ENCODE results near the gene PCCA.

PCCA gene

DNA sequence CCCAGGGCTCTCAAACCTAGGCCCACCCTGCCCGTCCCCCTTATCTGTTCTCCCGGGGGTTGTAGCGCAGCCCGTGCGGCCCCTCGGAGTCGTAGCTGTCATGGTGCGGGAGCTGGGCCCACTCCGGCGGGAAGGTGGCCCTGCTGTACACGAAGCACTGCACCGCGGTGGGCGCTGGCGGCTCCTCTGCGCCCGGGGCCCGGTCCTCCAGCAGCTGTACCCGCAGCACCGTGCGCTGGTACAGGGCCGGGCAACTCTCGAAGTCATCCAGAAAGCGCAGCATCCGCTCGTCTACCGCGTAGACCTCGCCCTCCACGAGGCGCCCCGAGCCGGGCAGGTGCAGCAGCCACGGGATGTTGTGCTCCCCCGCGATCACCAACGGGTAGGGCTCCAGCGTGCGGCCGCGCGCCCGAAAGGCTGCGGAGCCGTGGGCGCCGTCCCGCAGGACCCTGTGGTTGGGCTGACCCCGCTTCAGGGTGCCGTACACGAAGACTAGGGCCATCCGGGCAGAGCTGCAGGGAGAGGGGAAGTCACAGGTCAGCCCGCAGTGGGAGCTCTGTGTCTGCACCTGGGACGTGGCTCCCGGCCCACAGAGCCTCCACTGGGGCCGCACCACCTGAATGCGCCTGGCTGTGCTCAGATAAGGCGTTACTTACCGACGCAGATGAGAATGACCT, 443.3 kb downstream of the PCCA start:
- Histone ChIP-seq H2AFZ (ENCODE audit: low read depth, low read length) (no peak overlapping the region), H3K9ac (ENCODE audit: low read depth, low read length) (no peak overlapping the region), H3K4me2 (ENCODE audit: insufficient read depth, low read length) (no peak overlapping the region), H3K27me3 (ENCODE audit: insufficient read depth, low read length, poor library complexity) (no peaks in the 10 kb centered on the region), H4K20me1 (ENCODE audit: insufficient read depth, low read length) (no peaks in the 10 kb centered on the region), H3K79me2 (ENCODE audit: insufficient read depth, low read length) (no peaks in the 10 kb centered on the region), H3K4me1 (ENCODE audit: insufficient read depth, low read length) (no peaks in the 10 kb centered on the region), H3K4me3 (ENCODE audit: low read depth in 1 of 2, low read length in 2 of 2) (no peak overlapping the region), H3K27ac (ENCODE audit: low read length) (no peak overlapping the region), H3K36me3 (ENCODE audit: insufficient read depth, low read length) (no peaks in the 10 kb centered on the region; the same call in 1 of the 2 replicates), H3K9me3 (ENCODE audit: insufficient read depth, low read length, severe bottlenecking) (no peaks in the 10 kb centered on the region)
- ATAC-seq (ENCODE audit: insufficient read depth, low read depth) = no peak
- TF ChIP-seq EZH2 (IDR thresholded peaks at IDR 0.05; ENCODE audit: borderline replicate concordance, low read depth, low read length, severe bottlenecking) = no peak
- TF ChIP-seq, protein P1, sequence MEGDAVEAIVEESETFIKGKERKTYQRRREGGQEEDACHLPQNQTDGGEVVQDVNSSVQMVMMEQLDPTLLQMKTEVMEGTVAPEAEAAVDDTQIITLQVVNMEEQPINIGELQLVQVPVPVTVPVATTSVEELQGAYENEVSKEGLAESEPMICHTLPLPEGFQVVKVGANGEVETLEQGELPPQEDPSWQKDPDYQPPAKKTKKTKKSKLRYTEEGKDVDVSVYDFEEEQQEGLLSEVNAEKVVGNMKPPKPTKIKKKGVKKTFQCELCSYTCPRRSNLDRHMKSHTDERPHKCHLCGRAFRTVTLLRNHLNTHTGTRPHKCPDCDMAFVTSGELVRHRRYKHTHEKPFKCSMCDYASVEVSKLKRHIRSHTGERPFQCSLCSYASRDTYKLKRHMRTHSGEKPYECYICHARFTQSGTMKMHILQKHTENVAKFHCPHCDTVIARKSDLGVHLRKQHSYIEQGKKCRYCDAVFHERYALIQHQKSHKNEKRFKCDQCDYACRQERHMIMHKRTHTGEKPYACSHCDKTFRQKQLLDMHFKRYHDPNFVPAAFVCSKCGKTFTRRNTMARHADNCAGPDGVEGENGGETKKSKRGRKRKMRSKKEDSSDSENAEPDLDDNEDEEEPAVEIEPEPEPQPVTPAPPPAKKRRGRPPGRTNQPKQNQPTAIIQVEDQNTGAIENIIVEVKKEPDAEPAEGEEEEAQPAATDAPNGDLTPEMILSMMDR (IDR thresholded peaks at IDR 0.05; ENCODE audit: borderline replicate concordance, extremely low read depth, low read length, poor library complexity, severe bottlenecking) = no peak
- no peak for DNase-seq

DNA sequence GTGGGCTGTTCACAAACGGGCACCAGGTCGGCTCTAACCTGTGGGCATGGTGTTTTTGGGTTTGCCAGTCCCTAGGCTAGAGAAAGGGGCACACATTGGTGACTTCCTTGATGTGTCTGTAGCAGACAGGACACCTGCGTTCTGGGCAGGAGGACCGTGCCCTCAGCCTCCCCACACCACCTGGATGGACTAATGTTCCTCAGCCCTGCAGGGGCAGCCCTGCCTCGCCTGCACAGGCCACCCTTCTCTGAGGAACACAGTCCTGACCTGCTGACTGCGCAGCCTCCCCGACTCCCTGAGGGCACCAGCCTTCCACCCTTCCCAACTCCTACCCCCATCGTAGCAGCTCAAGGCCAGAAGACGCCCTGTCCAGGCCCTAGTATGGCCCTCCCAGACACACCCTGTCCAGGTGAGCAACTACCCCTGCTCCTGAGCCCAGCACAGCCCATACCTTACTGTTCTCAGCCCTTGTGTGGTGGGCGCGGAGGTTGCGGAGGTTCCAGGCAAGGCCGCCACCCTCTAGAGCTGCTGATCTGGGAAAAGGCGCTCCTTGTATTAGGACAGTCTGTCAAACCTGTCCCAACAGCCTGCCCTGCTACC, 444.0 kb downstream of the PCCA start:
- no peaks in the 10 kb centered on the region for H3K27me3 ChIP-seq (ENCODE audit: insufficient read depth, low read length, poor library complexity)
- H3K4me3 ChIP-seq (ENCODE audit: low read depth in 1 of 2, low read length in 2 of 2) = no peak overlapping the region
- ATAC-seq (ENCODE audit: insufficient read depth, low read depth) (no peak), DNase-seq (no peak)
- no peaks in the 10 kb centered on the region; the same call in 1 of the 2 replicates for H3K36me3 ChIP-seq (ENCODE audit: insufficient read depth, low read length)
- no peak overlapping the region for H3K9ac ChIP-seq (ENCODE audit: low read depth, low read length)
- no peaks in the 10 kb centered on the region for H3K4me1 ChIP-seq (ENCODE audit: insufficient read depth, low read length)
- no peak overlapping the region for H3K4me2 ChIP-seq (ENCODE audit: insufficient read depth, low read length)
- H3K27ac ChIP-seq (ENCODE audit: low read length) = no peak overlapping the region
- TF ChIP-seq, protein P1 (IDR thresholded peaks at IDR 0.05; ENCODE audit: borderline replicate concordance, extremely low read depth, low read length, poor library complexity, severe bottlenecking) = no peak
- no peak for TF ChIP-seq EZH2 (IDR thresholded peaks at IDR 0.05; ENCODE audit: borderline replicate concordance, low read depth, low read length, severe bottlenecking)
- no peaks in the 10 kb centered on the region for H3K79me2 ChIP-seq (ENCODE audit: insufficient read depth, low read length)
- H4K20me1 ChIP-seq (ENCODE audit: insufficient read depth, low read length) = no peaks in the 10 kb centered on the region
- H2AFZ ChIP-seq (ENCODE audit: low read depth, low read length) = no peak overlapping the region
- no peaks in the 10 kb centered on the region for H3K9me3 ChIP-seq (ENCODE audit: insufficient read depth, low read length, severe bottlenecking)

DNA sequence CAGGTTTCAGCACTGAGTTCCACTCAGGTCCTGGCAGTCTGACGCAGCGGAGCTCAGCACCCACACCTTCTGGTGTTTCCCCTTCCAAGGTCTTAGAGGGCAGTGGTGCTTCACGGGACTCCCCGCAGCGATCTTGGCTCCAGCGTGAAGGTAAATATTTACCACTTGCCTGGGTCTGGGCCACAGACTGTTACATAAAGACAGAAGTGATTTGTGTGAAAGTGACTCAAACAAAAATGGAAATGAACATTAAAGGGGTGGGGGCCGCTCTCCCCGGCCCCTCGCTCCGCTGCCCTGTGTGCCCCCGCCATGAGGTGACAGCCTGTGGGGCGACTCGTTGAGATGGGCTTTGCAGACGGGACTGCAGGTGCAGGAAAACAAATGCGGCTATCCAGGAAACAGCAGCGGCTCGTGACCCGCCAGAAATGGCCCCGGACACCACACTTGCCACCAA, 444.7 kb downstream of the PCCA start:
- no peak overlapping the region for H3K4me3 ChIP-seq (ENCODE audit: low read depth in 1 of 2, low read length in 2 of 2)
- H3K9ac ChIP-seq (ENCODE audit: low read depth, low read length) = no peak overlapping the region
- no peak for ATAC-seq (ENCODE audit: insufficient read depth, low read depth)
- no peak overlapping the region for H2AFZ ChIP-seq (ENCODE audit: low read depth, low read length)
- TF ChIP-seq, protein P1 (IDR thresholded peaks at IDR 0.05; ENCODE audit: borderline replicate concordance, extremely low read depth, low read length, poor library complexity, severe bottlenecking) = no peak
- no peak for TF ChIP-seq EZH2 (IDR thresholded peaks at IDR 0.05; ENCODE audit: borderline replicate concordance, low read depth, low read length, severe bottlenecking)
- H3K27me3 ChIP-seq (ENCODE audit: insufficient read depth, low read length, poor library complexity) = no peaks in the 10 kb centered on the region
- no peaks in the 10 kb centered on the region for H3K79me2 ChIP-seq (ENCODE audit: insufficient read depth, low read length)
- H3K27ac ChIP-seq (ENCODE audit: low read length) = no peak overlapping the region
- no peaks in the 10 kb centered on the region; the same call in 1 of the 2 replicates for H3K36me3 ChIP-seq (ENCODE audit: insufficient read depth, low read length)
- H3K9me3 ChIP-seq (ENCODE audit: insufficient read depth, low read length, severe bottlenecking) = no peaks in the 10 kb centered on the region
- no peak overlapping the region for H3K4me2 ChIP-seq (ENCODE audit: insufficient read depth, low read length)
- no peaks in the 10 kb centered on the region for H3K4me1 ChIP-seq (ENCODE audit: insufficient read depth, low read length)
- DNase-seq = no peak
- H4K20me1 ChIP-seq (ENCODE audit: insufficient read depth, low read length) = no peaks in the 10 kb centered on the region

Measured in DND-41 (cell line).